Activated B cell treated with CpG ODN at 0.5 μM for 24 hours (primary cell): ENCODE measurements around the gene IL16. TPM values are rescaled to one million over a fixed set of nuclear protein-coding genes. Genes with fewer than 3 reads are reported as not detected.

Source experiments
- ATAC-seq: fragments of 200-7000 bp; cut with Tn5 transposase; one replicate; pipeline ENCODE4 v1.10.0; 2021; ENCODE audit warnings: low read depth, mild to moderate bottlenecking, moderate library complexity
- CTCF ChIA-PET: fragments of 350-600 bp; sonication (Branson Sonifier 250); formaldehyde crosslinking; loops from one replicate; lab custom pipeline; 2021; ENCODE audit warnings: antibody characterized with exemption; lab: Charles Lee
- POLR2A ChIA-PET: fragments of 350-600 bp; sonication (Branson Sonifier 250); formaldehyde crosslinking; loops from one replicate; lab custom pipeline; 2021; ENCODE audit warnings: antibody characterized with exemption; lab: Charles Lee
- DNase-seq: peaks from one replicate; pipeline ENCODE4 v3.0.0; 2022
- H3K27ac Mint-ChIP-seq: one replicate; pipeline ENCODE4 v1.8.0; 2020; ENCODE audit warnings: mixed read lengths
- H3K27me3 Mint-ChIP-seq: one replicate; pipeline ENCODE4 v1.8.0; 2021; ENCODE audit warnings: mixed read lengths
- H3K36me3 Mint-ChIP-seq: one replicate; pipeline ENCODE4 v1.8.0; 2021; ENCODE audit warnings: low read depth, mixed read lengths
- H3K4me1 Mint-ChIP-seq: one replicate; pipeline ENCODE4 v1.8.0; 2021; ENCODE audit warnings: mixed read lengths
- H3K4me3 Mint-ChIP-seq: one replicate; pipeline ENCODE4 v1.8.0; 2020; ENCODE audit warnings: mild to moderate bottlenecking, mixed read lengths
- H3K9me3 Mint-ChIP-seq: one replicate; pipeline ENCODE4 v1.8.0; 2020; ENCODE audit warnings: mixed read lengths
- CTCF ChIP-seq: fragments of 200-600 bp; IDR thresholded peaks from one replicate; pipeline ENCODE4 v1.8.0; 2022; ENCODE audit warnings: antibody characterized with exemption, mild to moderate bottlenecking
- intact Hi-C: fragments of 100-400 bp; cut with micrococcal nuclease; formaldehyde crosslinking; loops from one replicate; pipeline ENCODE4 v1.15.1; 2024
- total RNA-seq: library from RNA; stranded (reverse); gene quantifications from 2 replicates; pipeline ENCODE4 v1.2.3, GENCODE V29; 2022

IL16 gene
- total RNA-seq, 1 donor from 2014 or later: 206 TPM

DNA sequence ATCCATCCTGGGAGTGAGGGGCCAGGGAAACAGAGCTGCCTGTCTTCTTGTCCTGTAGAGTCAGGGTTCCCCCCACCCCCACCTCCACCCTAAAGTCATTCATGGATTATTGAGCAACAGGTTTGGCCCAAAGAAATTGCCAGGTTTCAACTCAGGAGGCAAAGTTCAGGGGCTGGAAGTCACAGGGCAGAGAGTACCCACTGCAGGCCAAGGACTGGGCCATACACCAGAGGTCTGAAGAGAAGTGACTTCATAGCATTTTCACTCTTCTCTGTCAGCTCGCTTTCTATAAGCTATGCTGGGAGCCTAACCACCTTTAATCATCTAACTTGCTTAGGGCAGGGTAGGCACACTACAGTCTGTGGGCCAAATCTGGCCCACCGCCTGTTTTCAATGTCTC is 77.2 kb downstream of the IL16 start:
- ATAC-seq: no peak
- H3K4me1 Mint-ChIP-seq: peaks cover 19% of the 10 kb centered on the region
- H3K36me3 Mint-ChIP-seq: peaks cover 9% of the 10 kb centered on the region
- CTCF ChIA-PET: interaction anchor here (1.0 to 6.3 kb wide), 12 partner anchors 8 to 137 kb away, joined by 3 to 158 read pairs (median 14); no protein-coding TSS in a partner anchor
- H3K27ac Mint-ChIP-seq: no peak overlapping the region
- POLR2A ChIA-PET: interaction anchor here (2.7 to 5.2 kb wide), 2 partner anchors 19 to 22 kb away, joined by 15 to 55 read pairs; no protein-coding TSS in a partner anchor
- H3K27me3 Mint-ChIP-seq: no peaks in the 10 kb centered on the region
- TF ChIP-seq CTCF: no peak
- intact Hi-C loops: no loop called here
- no peak for DNase-seq
- no peak overlapping the region for H3K4me3 Mint-ChIP-seq
- peaks cover 7% of the 10 kb centered on the region for H3K9me3 Mint-ChIP-seq

GRCh38 chr15:81274255-81274654 is 77.6 kb downstream of the IL16 start:
- no peak overlapping the region for H3K4me3 Mint-ChIP-seq
- peaks cover 7% of the 10 kb centered on the region for H3K9me3 Mint-ChIP-seq
- H3K36me3 Mint-ChIP-seq: peaks cover 9% of the 10 kb centered on the region
- no peak overlapping the region for H3K27ac Mint-ChIP-seq
- DNase-seq: no peak
- no peaks in the 10 kb centered on the region for H3K27me3 Mint-ChIP-seq
- no peak for TF ChIP-seq CTCF
- intact Hi-C loops: no loop called here
- H3K4me1 Mint-ChIP-seq: peaks cover 19% of the 10 kb centered on the region
- ChIA-PET CTCF (interaction anchor here (0.7 to 6.3 kb wide), 15 partner anchors 8 to 204 kb away, joined by 3 to 158 read pairs (median 13); no protein-coding TSS in a partner anchor), POLR2A (interaction anchor here (2.1 to 5.2 kb wide), 5 partner anchors 19 to 61 kb away, joined by 8 to 55 read pairs (median 15); no protein-coding TSS in a partner anchor)
- ATAC-seq: no peak

DNA sequence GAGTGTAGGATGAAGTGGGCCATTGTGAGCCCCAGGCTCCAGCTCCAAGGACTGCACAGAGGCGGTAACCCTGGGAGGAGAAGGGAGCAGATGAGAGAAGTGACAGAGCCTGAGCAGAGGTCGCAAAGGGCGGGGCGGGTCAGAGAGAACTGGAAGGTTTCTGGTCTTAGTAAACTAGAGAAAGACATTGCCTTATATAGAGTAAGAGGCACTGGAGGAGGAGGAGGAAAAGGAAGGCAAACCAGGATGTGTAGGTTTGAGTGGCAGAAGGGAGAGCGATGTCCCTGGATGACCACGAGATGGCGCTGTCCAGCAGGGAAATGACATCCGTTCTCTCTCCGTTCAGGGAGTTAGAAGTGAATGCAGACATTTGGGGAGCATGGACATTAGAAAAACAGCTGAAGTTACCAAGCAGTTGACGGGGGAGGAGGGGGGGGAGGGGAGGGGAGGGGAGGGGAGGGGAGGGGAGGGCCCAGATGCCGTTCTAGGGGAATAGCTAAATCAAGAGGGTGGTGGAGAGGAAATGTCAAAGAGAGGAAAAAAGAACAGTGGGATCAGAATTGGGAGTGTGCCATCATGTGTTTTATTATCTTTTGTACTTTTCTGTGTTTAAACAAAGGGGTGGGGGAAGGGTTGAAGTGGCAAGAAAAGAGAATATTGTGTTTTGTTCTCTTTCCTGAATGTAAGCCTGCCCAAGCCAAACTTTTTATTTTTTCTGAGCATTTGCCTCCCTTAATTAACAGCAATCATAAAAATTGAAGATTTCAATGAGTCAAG is 78.4 kb downstream of the IL16 start:
- H3K4me3 Mint-ChIP-seq: no peak overlapping the region

GRCh38 chr15:81275711-81276392 is 79.2 kb downstream of the IL16 start:
- intact Hi-C loops: loop anchor here (1.0 kb wide), 7 partner anchors 10 to 204 kb away; no protein-coding TSS in a partner anchor
- ATAC-seq (no peak), DNase-seq (no peak)
- peaks cover 19% of the 10 kb centered on the region for H3K4me1 Mint-ChIP-seq
- ChIA-PET POLR2A (interaction anchor here (0.6 to 5.2 kb wide), 13 partner anchors 10 to 169 kb away, joined by 3 to 55 read pairs (median 7); partner anchors contain the start of gene STARD5), CTCF (interaction anchor here (0.6 to 6.3 kb wide), 28 partner anchors 8 to 169 kb away, joined by 3 to 158 read pairs (median 6); partner anchors contain the start of gene STARD5)
- peaks cover 9% of the 10 kb centered on the region for H3K36me3 Mint-ChIP-seq
- H3K27ac Mint-ChIP-seq: peak overlapping the region; percentile 19
- H3K27me3 Mint-ChIP-seq: no peaks in the 10 kb centered on the region
- H3K4me3 Mint-ChIP-seq: no peak overlapping the region
- no peak for TF ChIP-seq CTCF
- H3K9me3 Mint-ChIP-seq: peaks cover 7% of the 10 kb centered on the region

More for the DNA sequence above, 78.4 kb downstream of the IL16 start:
- H3K27me3 Mint-ChIP-seq: no peaks in the 10 kb centered on the region
- ATAC-seq: peak; percentile 89
- peaks cover 19% of the 10 kb centered on the region for H3K4me1 Mint-ChIP-seq
- intact Hi-C loops: loop anchor here (1.0 kb wide), 7 partner anchors 11 to 205 kb away; no protein-coding TSS in a partner anchor
- peak; percentile 60 for DNase-seq
- CTCF ChIA-PET: interaction anchor here (0.6 to 6.3 kb wide), 31 partner anchors 9 to 203 kb away, joined by 3 to 158 read pairs (median 6); partner anchors contain the start of gene STARD5
- peak; percentile 74 for TF ChIP-seq CTCF
- peak overlapping the region; percentile 46 for H3K27ac Mint-ChIP-seq
- peaks cover 9% of the 10 kb centered on the region for H3K36me3 Mint-ChIP-seq
- H3K9me3 Mint-ChIP-seq: peaks cover 7% of the 10 kb centered on the region
- POLR2A ChIA-PET: interaction anchor here (0.7 to 5.2 kb wide), 11 partner anchors 9 to 169 kb away, joined by 3 to 55 read pairs (median 8); partner anchors contain the start of gene STARD5
